Cerebellar nuclear complex (tissue), 1 donor: Measurements from ENCODE around the gene IBA57.

ENCODE experiments used
- DNase-seq, 2 experiments: peaks; one replicate each; lab custom pipeline; 2025; lab: John Stamatoyannopoulos, UW

IBA57 gene

DNA sequence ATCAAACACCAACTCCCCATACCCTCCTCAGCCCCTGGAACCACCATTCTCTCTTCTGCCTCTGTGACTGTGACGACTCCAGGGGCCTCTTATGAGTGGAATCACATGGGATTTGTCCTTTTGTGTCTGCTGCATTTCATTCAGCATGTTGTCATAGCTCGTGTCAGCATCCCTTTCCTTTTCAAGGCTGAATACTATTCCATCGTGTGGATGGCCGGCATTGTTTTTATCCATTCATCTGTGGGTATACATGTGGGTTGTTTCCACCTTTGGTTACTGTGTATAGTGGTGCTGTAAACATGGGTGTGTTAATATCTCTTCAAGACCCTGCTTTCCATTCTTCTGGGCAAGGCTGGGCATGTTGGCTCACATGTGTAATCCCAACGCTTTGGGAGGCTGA lies 25.2 kb downstream of the IBA57 start:
- DNase-seq, result no peak

DNA sequence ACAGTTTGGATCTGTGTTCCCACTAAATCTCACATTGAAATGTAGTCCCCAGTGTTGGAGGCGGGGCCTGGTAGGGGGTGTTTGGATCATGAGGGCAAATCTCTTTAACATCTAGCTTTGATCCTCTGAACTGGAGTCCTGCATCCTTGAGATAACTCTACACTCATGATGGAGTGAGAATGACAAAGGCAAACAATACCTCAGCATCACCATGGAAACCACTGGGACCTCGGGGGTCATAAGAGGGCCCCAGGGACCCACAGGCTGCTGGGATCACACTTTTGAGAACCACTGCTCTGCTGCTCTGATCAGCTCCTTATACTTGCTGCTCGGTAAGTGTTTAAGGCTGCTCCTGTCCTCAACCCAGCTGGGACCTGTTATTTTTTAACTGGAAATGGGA lies 28.8 kb downstream of the IBA57 start:
- DNase-seq, result no peak

DNA sequence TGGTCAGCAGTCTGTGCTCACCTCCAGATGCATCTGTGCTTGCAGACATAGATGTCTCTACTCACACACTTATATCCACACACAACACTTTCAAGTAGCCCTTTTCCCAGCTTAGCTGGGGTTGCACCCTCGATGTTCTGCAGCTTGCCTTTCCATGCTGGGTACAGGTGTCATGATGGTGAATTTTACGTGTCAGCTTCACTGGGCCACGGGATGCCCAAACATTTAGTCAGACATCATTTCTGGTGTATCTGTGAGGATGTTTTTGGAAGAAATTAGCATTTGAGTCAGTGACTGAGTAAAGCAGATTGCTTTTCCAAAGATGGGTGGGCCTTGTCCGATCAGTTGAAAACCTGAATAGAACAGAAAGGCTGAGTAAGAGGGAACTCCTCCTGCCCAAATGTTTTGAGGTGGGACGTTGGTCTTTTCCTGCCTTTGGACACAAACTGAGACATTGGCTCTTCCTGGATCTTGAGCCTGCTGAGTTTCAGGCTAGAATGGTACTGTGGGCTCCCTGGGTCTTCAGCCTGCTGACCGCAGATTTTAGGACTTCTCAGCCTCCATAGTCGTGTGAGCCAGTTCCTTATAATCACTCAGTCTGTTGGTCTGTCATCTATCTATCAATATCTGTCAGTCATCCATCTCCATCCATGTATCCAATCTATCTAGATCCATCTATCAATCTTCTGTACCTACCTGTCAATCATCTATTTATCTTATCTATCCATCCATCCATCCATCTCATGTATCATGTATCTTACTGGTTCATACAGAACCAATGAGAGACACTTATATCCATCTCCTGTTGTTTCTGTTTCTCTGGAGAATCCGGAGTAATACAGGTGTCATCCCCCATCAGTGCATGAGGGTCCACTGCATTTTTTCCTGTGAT lies 29.6 kb downstream of the IBA57 start:
- no peak for DNase-seq

DNA sequence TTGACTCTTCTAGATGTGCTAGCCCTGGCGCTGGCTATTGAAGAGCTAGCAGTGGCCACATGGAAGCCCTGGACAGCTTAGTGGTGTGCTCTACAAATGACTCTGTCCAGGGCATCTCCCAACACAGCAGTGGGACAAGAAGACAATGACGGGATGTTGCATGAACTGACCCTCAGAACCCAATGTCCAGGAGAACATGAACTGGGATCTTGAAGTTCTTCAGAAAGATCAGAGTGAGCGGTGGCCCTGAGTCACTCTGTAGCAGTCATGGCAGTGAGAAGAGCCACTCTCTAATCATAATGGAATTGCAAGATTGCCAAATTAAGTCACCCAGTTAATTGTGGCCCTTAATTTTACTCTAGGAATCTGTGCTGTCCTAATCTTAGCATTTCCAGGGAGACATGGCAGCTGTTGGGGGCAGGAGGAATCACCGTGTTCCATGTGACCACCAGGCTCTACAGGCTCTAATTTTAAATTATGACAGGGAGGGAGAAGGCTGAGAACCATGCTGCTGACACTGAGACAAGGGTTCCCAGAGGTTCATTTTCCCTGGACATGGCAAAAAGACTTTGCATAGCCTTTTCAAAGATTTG lies 32.0 kb downstream of the IBA57 start:
- DNase-seq, result no peak

DNA sequence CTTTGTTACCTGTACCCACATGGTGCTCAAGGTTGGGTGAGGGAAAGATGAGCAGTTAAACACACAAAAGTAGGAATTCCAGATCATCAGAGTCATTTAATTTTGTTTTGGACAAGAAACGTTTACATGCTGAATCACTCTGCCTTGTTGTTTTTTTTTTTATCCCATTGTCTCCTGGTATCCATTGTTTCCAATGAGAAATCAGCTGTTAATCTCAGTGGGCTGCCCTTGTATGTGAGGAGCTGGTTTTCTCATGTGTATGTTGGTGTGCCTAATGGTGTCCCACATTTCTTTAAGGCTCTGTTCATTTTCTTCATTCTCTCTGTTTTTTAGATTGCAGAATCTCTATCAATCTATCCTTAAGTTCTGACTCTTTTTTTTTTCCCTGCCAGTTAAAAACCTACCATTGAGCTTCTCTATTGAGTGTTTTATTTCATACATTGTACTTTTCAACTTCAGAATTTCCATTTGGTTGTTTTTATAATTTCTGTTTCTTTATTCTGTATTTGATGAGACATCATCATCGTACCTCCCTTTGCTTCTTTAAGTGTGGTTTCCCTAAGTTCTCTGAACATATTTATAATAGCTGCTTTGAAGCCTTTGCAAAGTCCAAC lies 33.5 kb downstream of the IBA57 start:
- DNase-seq, result no peak

DNA sequence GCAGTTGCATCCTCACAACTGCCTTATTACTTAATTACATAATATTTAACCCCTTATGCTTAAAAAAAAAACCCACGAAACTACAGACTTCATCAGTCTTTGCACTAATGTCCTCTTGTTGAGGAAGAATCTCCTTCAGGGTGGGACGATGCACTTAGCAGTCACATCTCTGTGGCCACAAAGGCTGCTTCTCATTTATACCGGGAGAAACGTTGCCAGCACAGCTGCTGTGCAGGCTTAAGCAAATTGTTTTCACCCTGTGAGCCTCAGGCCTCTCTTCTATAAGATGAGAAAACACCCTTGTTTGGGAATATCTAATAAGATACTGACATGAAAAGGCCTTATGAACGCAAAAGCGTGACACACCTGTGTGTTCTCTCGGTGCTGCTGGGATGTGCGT lies 39.4 kb downstream of the IBA57 start:
- DNase-seq, result no peak

DNA sequence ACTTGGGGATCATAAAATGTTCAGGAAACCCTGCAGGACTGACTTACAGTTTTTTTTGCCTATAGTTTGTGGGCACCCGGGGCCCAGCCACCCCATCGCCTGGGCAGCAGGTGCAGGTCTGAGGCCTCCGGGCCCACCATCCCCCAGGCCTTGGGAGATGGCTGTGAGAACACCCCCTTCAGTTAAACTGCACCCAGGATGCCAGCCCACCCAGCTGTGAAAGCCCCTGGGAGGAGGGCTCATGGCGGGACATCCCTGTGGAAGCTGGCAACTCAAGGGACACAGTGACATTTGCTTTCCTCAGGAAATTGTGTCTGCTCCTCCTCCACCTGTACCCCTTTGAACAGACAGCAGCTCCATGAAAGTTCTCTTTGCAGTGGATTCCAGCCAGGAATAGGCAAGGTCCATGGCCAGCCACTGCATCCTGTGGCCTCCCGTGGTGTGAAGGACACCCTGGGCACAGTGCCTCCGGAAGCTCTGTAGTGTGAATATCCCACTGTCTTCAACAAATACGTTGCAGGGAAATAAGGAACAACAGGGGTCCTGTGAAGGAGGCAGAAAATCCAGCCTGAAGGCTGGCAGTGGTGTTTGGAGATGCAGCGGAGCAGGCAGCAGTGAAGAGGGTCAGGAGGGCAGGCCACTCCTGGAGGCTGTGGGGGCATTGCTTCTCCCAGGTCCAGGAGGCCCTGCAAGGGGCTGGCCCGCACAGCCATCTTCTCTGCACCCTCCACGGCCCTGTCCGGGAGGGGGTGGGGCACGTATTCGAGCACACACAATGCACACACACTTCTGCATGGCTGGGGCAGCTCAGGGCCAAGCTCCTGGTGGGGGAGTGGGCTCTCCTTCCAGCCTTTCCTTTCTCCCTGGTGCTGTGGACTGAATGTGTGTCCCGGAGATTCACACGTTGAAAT lies 40.2 kb downstream of the IBA57 start:
- no peak for DNase-seq

DNA sequence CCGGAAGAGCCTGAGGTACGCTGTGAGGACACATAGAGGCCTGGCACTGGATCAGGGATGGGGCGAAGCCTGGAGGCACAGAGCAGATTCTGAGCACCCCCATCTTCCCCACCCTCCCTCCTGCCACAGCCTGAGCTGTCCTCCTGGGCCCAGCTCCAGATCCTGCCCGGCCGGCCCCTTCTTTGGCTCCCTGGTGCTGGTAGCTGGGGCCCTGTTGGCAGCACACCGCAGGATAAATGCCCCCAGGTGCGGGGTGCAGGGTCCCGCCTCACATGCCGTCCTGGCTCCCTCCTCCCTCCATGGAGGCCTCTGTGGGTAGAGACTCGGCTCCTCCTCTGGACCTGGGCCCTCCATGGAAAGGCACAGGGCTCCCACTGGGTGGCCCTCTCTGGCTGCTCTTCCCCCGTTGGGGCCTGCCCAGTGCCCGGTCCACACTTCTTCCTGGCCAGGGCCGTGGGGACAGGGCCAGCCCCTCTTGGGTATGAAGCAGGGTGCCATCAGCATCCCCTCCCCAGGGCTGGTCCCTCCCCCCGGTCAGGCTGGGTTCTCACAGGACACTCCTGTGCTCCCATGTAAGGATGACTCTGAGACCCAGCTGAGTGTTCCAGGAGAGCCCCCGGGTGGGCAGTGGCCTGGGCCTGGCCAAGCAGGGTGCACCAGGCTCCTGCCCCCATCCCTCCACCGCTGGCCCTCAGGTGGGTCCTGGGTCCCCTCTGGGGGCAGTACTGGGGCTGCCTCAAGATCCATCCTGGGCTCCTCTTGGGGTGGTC lies 41.2 kb downstream of the IBA57 start:
- no peak for DNase-seq

DNA sequence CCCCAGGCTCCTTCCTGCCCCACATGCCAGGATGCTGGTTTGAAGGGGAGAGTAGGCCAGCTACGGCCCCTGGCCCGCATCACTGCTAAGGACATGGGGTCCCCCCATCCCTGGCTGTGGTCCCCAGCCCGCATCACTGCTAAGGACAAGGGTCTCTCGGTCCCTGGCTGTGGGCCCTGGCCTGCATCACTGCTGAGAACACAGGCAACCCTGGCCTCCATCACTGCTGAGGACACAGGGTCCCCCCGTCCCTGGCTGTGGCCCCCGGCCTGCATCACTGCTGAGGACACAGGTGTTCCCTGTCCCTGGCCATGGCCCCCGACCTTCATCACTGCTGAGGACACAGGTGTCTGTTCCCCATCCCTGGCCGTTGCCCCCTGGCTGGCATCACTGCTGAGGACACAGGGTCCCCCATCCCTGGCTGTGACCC lies 41.8 kb downstream of the IBA57 start:
- no peak for DNase-seq

DNA sequence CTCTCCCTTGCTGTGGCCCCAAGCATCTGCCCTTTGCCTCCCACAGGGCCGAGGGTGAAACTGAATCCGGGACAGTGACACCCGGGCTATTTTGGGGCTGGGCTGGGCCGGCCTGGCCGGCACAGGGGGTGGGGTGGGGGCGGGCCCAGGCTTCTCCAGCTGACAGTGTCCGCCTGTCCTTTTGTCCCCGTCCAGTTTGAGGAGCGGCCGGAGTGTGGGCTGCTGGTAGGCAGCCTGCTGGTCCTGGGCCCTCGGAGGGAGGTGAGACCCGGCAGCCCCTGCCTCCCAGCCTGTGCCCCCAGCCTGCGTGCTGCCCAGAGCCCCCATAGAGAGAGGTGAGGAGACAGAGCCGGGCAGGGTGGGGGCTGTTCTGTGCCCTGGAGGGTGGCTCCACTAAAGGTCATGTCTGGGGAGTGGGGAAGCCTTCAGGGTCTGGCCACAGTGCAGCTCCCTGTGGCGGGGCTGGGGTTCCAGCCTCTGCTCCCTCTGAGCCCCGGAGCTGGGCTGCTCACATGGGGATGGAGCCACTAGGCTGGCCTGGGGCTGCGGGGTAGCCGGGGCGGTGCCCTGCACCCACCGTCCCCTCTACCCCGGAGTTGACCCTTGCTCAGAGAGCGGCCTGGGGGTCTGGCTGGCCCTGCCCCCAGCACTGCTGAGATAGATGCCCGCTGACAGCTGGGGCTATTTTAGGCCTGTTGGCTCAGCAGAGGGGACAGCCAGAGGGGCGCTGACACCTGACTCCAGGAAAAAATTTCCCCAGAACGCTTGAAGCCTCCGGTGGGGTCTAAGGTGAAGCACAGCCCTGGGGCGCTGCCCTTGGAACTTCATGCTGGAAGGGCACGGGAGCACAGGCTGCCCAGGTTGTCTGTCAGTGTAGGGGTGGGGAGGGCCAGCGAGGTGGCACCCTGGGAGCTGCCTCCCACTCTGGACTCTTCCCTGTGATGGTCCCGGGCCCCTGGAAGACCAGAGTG lies 42.5 kb downstream of the IBA57 start, which contains the start of gene OBSCN:
Gene OBSCN (plus strand): TSS at position 194 of the 971 bp plus-strand sequence. CDS start 3,740 bp downstream, outside the sequence.
- DNase-seq, result no peak

DNA sequence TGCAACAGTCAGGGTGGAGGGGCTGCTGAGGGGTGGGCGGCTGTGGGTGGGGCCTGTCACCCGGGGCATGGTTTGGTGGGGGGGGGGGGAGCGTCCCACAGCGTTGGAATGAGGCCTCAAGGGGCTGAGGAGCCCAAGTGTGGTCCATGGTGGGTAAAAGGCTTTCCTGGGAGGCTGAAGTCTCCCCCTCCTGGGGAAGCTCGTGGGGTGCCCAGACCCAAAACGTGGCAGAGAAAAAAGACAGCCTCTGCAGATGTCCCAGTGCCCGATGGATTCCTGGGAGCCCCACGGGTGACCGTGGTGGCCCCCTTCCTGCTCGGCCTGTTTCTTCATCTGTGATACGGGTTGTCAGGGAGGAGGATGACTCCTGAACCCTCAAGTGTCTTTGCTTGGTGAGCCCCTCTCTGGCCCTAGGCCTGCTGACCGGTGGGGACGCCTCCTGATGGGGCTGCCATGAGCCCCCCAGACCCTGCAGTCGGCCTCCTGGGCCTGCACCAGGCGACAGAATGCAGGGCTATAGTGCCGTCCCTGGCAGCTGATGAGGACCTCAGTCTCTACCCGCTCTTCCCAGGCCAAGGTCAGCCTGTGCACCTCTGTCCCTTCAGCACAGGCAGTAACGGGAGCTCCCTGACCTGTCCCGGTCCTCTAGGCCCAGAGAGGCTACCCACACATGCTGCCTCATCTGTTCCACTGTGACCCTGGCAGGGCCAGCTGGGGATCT lies 43.4 kb downstream of the IBA57 start:
- DNase-seq, result no peak

DNA sequence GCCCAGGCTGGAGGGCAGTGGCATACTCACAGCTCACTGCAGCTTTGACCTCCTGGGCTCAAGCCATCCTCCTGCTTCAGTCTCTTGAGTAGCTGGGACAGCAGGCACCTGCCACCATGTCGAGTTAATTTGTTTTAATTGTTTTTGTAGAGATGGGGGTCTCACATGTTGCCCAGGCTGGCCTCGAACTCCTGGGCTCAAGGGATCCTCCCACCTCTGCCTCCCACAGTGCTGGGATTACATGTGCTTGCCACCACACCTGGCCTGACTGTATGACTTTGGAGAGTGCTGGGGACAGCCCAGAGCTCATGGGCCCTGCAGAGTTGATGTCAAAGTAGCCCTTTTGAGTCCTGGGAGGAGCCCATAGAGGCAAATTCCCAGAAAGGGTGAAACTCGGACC lies 44.1 kb downstream of the IBA57 start:
- DNase-seq, result no peak

DNA sequence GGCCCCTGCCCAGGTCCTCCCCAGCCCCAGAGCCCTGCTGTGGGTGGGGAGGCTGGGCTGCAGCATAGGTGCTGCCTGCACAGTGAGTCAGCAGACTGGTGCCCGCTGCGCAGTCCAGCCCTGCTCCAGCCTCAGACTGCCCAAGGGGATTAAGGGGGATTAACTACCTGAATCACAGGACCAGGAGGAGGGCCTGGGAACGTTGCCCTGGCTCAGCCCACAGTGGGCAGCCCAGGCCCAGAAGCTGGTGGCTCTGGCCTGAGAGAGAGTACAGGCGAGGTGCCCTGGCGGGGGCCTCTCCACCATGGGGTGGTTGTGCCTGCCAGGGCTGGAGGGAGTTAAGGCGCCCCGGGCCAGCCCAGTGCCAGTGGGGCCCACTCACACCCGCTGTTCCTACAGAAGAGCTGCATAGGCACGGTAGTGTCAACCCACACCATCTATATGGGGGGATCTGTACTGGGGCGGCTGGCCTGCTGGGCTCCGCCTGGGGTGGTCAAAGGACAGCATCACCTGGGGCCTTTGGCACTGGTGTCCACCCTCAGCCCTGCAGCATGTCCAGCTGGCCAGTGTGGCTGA lies 44.6 kb downstream of the IBA57 start:
- DNase-seq, result no peak

DNA sequence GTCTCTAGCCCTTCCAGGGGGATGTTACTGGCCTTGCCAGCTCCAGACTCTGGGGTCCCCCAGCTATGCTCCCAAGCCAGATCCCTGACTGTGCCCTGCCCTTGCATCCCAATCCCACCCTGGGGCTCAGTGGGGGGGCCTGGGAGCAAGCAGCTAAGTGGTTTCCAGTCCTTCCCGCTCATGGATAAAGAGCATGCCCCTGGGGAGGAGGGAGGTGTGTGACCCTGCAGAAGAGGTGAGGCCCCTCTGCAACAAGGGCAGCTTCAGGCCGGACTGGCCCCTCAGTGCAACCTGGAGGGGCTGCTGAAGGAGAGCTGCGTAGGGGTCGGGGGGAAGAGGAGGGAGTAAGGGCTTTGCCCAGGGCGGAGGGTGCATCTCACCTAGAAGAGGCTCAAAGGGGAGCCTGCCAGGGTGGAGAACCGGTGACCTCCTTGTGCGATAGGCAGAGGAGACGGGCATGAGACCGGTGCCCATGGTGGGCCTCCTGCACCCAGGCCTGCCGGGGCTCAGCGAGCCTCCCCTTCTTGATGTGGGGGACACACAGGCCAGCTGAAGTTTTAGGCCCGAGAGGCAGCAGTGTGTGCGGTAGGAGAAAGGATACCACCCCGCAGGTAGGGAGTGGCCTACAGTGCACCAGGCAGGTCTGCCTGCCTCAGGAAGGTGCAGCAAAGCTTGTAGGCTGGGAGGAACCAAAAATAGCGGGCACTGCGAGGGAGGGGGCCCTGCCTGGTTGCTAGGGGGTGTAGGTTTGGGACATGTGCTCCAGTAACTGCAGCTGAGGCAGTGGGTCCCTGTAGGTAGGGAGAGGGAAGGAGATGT lies 45.3 kb downstream of the IBA57 start:
- DNase-seq, result no peak

DNA sequence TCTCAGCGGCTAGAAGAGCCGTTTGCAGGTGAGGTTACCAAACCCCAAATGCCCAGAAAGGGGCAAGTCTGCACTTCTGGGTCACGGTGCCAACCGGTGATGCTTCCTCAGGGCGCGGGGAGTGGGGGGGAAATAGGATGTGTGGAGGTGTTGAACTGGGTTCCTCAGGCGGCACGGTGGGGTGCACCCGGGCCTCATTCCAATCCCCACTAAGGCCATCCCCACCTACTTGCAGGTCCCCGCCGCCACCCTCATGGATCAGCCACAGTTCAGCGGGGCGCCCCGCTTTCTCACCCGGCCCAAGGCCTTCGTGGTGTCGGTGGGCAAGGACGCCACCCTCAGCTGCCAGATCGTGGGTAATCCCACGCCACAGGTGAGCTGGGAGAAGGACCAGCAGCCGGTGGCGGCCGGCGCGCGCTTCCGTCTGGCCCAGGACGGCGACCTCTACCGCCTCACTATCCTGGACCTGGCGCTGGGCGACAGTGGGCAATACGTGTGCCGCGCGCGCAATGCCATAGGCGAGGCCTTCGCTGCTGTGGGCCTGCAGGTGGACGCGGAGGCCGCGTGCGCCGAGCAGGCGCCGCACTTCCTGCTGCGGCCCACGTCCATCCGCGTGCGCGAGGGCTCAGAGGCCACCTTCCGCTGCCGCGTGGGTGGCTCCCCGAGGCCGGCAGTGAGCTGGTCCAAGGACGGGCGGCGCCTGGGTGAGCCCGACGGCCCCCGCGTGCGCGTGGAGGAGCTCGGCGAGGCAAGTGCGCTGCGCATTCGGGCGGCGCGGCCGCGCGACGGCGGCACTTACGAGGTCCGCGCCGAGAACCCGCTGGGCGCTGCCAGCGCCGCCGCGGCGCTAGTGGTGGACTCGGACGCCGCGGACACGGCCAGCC lies 46.2 kb downstream of the IBA57 start:
- no peak for DNase-seq

DNA sequence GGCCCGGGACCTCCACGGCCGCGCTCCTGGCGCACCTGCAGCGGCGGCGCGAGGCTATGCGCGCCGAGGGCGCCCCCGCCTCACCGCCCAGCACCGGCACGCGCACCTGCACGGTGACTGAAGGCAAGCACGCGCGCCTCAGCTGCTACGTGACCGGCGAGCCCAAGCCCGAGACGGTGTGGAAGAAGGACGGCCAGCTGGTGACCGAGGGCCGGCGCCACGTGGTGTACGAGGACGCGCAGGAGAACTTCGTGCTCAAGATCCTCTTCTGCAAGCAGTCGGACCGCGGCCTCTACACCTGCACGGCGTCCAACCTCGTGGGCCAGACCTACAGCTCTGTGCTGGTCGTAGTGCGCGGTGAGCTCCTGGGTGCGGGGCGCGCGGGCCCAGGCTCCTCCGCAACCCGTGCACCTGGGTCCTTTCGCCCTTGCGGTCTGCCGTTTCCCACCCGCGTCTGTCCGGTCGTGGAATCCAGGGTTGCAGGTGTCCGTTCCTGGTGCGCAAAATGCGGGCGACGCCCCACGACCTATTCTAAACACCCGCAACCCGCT lies 46.9 kb downstream of the IBA57 start:
- DNase-seq, result no peak
